ENCODE measurements around the gene AMER3.

AMER3 gene

GRCh38 chr2:130754811-130755210, 529 bp upstream of the AMER3 start:
- no peak for DNase-seq

GRCh38 chr2:130756053-130756873, 923 bp downstream of the AMER3 start:
- DNase-seq, result no peak

GRCh38 chr2:130756874-130757668, 1.7 kb downstream of the AMER3 start:
- DNase-seq, result no peak

GRCh38 chr2:130759906-130760753, 4.8 kb downstream of the AMER3 start:
- no peak for DNase-seq

GRCh38 chr2:130760754-130761751, 5.7 kb downstream of the AMER3 start:
- DNase-seq, result no peak

GRCh38 chr2:130762031-130762909, 6.9 kb downstream of the AMER3 start:
- no peak for DNase-seq

- DNase-seq, result no peak
These were observed 7.6 kb downstream of the AMER3 start for GRCh38 chr2:130762910-130763385.

GRCh38 chr2:130763405-130763804, 8.1 kb downstream of the AMER3 start:
- DNase-seq, result no peak

GRCh38 chr2:130764035-130764820, 8.9 kb downstream of the AMER3 start:
- DNase-seq, result no peak

- DNase-seq, result no peak
These were observed 9.4 kb downstream of the AMER3 start for GRCh38 chr2:130764821-130765115.

- DNase-seq, result no peak
These were observed 10.1 kb downstream of the AMER3 start for GRCh38 chr2:130765464-130765863.

GRCh38 chr2:130766037-130766436, 10.7 kb downstream of the AMER3 start:
- no peak for DNase-seq

- DNase-seq, result no peak
These were observed 11.5 kb downstream of the AMER3 start for GRCh38 chr2:130766711-130767407.

GRCh38 chr2:130767408-130767775, 12.1 kb downstream of the AMER3 start:
- no peak for DNase-seq

GRCh38 chr2:130768191-130768855, 13.0 kb downstream of the AMER3 start:
- no peak for DNase-seq

GRCh38 chr2:130769343-130769907, 14.1 kb downstream of the AMER3 start:
- DNase-seq, result no peak

GRCh38 chr2:130776550-130776949, 21.2 kb downstream of the AMER3 start:
- no peak for DNase-seq

GRCh38 chr2:130778781-130779180, 23.4 kb downstream of the AMER3 start:
- no peak for DNase-seq

Data from stimulated activated naive CD4-positive, alpha-beta T cell treated with Interleukin-2 at 50 U/mL for 16 hours (primary cell).